ENCODE results near the gene HYPK.
"Not testable (repeated sequence)": the region's sequence is repeated elsewhere in the genome, so short reads cannot be mapped to it uniquely, and the experiment has no call there.

The HYPK gene

GRCh38 chr15:43795997-43796396 lies 4.4 kb upstream of the HYPK start:
- DNase-seq (ENCODE audit: low read depth), result no peak

- DNase-seq (ENCODE audit: low read depth), result no peak
These were observed 3.8 kb upstream of the HYPK start for GRCh38 chr15:43796566-43796965.

GRCh38 chr15:43799209-43799944 lies 1.0 kb upstream of the HYPK start:
- DNase-seq (ENCODE audit: low read depth), result no peak

GRCh38 chr15:43799945-43800285 lies 484 bp upstream of the HYPK start, which contains the start of gene SERINC4:
Gene SERINC4, minus strand, starts transcription at chr15:43800220. Its CDS starts 234 bp downstream, at chr15:43799986.
- no peak for DNase-seq (ENCODE audit: low read depth)

GRCh38 chr15:43802676-43803075 lies 2.3 kb downstream of the HYPK start:
- not testable (repeated sequence) for DNase-seq (ENCODE audit: low read depth)

- no peak for DNase-seq (ENCODE audit: low read depth)
These were observed 8.1 kb downstream of the HYPK start for GRCh38 chr15:43808435-43808950.

GRCh38 chr15:43808960-43809678 lies 8.7 kb downstream of the HYPK start:
- DNase-seq (ENCODE audit: low read depth), result no peak

GRCh38 chr15:43815064-43815463 lies 14.7 kb downstream of the HYPK start:
- not testable (repeated sequence) for DNase-seq (ENCODE audit: low read depth)

GRCh38 chr15:43821505-43821904 lies 21.1 kb downstream of the HYPK start:
- DNase-seq (ENCODE audit: low read depth), result no peak

- DNase-seq (ENCODE audit: low read depth), result peak; percentile 88
These were observed 24.2 kb downstream of the HYPK start, which contains the start of gene MFAP1 for GRCh38 chr15:43824302-43825246. Gene MFAP1, minus strand, starts transcription at chr15:43824690. Its CDS starts 121 bp downstream, at chr15:43824569.

- DNase-seq (ENCODE audit: low read depth), result not testable (repeated sequence)
These were observed 24.9 kb downstream of the HYPK start for GRCh38 chr15:43825305-43825704.

- no peak for DNase-seq (ENCODE audit: low read depth)
These were observed 25.7 kb downstream of the HYPK start for GRCh38 chr15:43826029-43826507.

- DNase-seq (ENCODE audit: low read depth), result no peak
These were observed 26.3 kb downstream of the HYPK start, which contains the start of gene WDR76 for GRCh38 chr15:43826508-43827341. Gene WDR76, plus strand, starts transcription at chr15:43827002. Its CDS starts 31 bp downstream, at chr15:43827033.

- no peak for DNase-seq (ENCODE audit: low read depth)
These were observed 27.8 kb downstream of the HYPK start for GRCh38 chr15:43828061-43828657.

GRCh38 chr15:43829951-43830540 lies 29.6 kb downstream of the HYPK start:
- DNase-seq (ENCODE audit: low read depth), result not testable (repeated sequence)

- not testable (repeated sequence) for DNase-seq (ENCODE audit: low read depth)
These were observed 30.4 kb downstream of the HYPK start for GRCh38 chr15:43830691-43831275.

GRCh38 chr15:43831519-43832052 lies 31.2 kb downstream of the HYPK start:
- not testable (repeated sequence) for DNase-seq (ENCODE audit: low read depth)

GRCh38 chr15:43832485-43832884 lies 32.1 kb downstream of the HYPK start:
- not testable (repeated sequence) for DNase-seq (ENCODE audit: low read depth)

- DNase-seq (ENCODE audit: low read depth), result no peak
These were observed 45.0 kb downstream of the HYPK start for GRCh38 chr15:43845421-43845820.
